HG03575 (cell line): ENCODE data around the gene ZNF45.
"Not testable (repeated sequence)": the region's sequence is repeated elsewhere in the genome, so short reads cannot be mapped to it uniquely, and the experiment has no call there.

Experiments
- ATAC-seq: cut with Tn5 transposase; IDR thresholded peaks from one replicate; pipeline ENCODE4 v1.9.1; 2021; ENCODE audit not compliant: unreplicated experiment, insufficient number of reproducible peaks, low FRiP score; ENCODE audit errors: extremely low read depth

ZNF45 gene

DNA sequence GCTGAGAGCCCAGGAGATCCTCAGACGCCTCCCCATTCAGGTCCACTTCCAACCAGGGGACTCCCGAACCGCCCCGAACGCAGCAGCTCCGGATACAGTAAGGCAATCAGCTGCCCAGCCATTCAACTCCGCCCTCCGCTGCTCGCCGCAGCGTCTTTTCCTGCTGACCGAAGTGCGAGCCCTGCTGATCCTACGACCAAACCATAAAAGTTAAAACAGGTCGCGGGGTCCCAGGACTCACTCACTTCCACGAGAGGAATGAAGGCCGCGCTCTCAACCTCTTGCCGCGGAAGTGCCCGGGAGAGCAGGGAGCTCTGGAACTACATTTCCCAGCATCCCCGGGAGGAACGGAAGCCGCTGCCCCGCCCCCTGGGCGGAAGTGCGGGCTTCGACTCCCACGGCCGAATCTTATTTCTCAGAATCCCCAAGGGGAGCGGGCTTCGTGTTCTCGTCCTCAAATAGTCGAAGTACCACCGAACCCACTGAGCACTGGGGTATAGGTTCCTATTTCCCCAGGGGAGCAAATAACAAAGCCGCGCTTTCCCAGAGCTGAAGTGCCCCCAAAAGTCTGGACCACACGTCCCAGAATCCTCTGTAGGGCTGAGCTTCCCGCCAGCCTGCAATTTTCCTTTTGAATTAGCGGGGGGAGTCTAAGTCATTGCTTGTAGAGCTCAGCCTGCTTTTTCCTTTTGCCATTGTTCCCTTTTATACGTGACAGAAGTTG is at the start of gene ZNF45:
Gene ZNF45 (minus strand): TSS at position 298 of the 724 bp plus-strand sequence. CDS start 13,097 bp downstream, outside the sequence.
- no peak for ATAC-seq

GRCh38 chr19:43984687-43985000 is 49.6 kb upstream of the ZNF45 start:
- ATAC-seq: no peak

GRCh38 chr19:43983912-43984686 is 49.0 kb upstream of the ZNF45 start, which contains the start of gene ZNF155:
Gene ZNF155 (plus strand): TSS chr19:43984188. CDS start chr19:43988544, 4,356 bp downstream.
- ATAC-seq: no peak

DNA sequence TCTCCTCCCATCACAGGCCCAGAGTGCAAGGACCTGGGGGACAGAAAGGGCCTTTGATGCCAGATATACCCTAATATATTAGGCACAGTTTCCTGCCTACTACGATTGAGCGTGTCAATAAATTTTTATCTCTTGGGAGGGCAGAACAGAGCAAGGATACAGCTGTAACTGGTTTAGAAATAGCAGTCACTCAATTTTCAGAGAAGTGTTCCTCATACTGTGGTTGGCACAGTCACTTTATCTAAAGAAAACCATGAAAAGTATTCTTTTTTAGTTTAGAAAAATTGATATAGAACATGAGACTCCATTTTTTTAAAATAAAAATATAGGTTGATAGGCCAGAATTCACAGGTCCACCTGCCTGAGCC is 48.4 kb upstream of the ZNF45 start:
- no peak for ATAC-seq

GRCh38 chr19:43976732-43977131 is 41.6 kb upstream of the ZNF45 start:
- no peak for ATAC-seq

GRCh38 chr19:43966079-43966694 is 31.1 kb upstream of the ZNF45 start:
- ATAC-seq: no peak

- no peak for ATAC-seq
Measured at GRCh38 chr19:43960411-43960810, 25.3 kb upstream of the ZNF45 start.

GRCh38 chr19:43957891-43958290 is 22.8 kb upstream of the ZNF45 start:
- no peak for ATAC-seq

- no peak for ATAC-seq
Measured at GRCh38 chr19:43956827-43957226, 21.7 kb upstream of the ZNF45 start.

- no peak for ATAC-seq
Measured at GRCh38 chr19:43950834-43951645, 16.0 kb upstream of the ZNF45 start, which contains the start of gene ZNF221. Gene ZNF221 (plus strand): TSS chr19:43951228. CDS start chr19:43962727, 11,499 bp downstream.

DNA sequence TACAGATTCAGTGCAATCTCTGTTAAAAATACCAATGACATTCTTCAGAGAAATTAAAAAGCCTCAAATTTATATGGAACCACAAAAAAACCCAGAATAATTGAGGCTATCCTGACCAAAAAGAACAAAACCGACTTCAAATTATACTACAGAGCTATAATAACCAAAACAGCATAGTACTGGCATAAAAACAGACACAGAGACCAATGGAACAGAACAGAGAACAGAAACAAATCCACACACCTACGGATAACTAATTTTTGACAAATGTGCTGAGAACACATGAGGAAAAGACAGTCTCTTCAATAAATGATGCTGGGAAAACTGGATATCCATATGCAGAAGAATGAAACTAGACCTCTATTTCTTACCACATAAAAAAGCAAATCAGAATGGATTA is 14.7 kb upstream of the ZNF45 start:
- ATAC-seq: not testable (repeated sequence)

DNA sequence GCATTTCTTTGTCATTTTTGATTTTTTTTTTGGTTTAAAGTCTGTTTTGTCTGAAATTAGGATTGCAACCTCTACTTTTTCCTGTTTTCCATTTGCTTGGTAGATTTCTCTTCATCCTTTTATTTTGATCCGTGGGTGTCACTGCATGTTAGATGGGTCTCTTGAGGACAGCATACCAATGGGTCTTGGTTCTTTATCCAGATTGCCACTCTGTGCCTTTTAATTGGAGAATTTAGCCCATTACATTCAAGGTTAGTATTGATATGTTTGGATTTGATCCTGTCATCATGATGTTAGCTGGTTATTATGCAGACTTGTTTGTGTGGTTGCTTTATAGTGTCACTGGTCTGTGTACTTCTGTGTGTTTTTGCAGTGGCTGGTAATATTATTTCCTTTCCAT is 12.3 kb upstream of the ZNF45 start:
- ATAC-seq: not testable (repeated sequence)

DNA sequence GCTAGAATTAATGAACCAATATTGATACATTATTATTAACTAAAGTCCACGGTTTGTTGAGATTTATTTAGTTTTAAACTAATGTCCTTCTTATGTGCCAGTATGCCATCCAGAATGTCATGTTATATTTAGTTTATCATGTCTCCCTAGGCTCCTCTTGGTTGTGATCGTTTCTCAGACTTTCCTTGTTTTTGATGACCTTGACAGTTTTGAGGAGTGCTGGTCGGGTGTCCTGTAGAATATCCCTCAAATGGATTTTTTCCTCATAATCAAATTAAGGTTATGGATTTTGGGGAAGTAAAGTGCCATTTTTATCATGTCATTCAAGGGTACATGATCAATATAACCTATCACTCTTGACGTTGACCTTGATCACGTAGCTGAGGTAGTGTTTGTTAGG is 6.1 kb upstream of the ZNF45 start:
- no peak for ATAC-seq

DNA sequence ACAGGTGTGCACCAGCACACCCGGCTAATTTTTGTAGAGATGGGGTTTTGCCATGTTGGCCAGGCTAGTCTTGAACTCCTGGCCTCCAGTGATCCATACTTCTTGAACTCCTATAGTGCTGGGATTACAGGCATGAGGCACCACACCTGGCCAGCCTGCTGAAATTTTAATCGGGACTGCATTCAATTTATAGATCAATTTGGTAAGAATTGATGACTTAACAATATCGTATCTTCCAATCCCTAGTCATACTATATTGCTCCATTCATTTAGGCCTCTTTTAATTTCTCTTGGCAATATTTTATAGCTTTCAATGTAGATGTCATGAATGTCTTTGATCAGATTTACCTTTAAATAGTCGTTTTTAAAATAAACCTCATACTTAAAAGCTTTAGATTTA is 5.6 kb upstream of the ZNF45 start:
- no peak for ATAC-seq

DNA sequence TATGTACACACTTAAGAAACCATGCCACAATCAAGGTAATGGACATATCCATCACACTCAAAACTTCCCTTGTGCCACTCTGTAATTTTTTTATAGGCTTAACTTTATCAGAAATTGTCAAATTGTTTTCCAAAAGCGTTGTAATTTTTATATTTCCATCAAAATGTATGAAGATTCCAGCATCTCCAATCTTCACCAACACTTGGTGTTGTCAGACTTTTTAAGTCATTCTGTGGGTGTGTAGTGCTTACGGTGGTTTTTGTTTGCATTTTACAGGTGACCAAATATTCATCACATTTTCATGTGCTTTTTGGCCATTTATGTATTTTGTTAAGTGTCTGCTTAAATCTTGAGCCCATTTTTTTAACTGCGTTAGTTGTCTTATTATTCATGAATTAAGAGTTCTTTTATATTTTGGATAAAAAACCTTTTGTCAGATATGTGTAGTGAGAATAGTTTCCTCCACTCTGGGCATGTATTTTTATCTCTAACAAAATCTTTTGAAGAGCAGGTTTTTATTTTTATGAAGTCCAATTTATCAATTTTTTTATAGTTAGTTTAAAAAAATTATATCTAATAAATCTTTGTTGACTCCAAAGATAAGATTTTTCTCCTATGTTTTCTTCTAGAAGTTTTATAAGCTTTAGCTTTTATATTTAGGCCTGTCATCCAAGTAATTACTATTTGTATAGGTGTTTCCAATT is 4.6 kb upstream of the ZNF45 start:
- ATAC-seq: no peak

DNA sequence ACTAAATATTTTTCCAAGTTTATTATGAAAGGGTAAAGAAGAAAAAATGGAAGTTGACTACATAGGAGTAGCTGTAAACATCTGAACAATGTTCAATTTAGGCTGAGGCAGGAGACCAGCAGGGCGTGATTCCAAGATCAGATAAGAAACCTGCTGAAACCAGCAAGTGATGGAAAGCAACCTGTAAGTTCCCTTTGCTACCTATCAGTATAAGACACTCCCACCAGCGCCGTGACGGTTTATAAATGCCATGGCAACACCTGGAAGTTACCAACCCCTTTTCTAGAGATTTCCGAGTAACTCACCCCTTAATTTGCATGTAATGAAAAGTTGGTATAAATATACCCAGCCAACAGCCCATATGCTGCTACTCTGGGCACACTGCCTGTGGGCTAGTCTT is 1.1 kb upstream of the ZNF45 start:
- no peak for ATAC-seq

DNA sequence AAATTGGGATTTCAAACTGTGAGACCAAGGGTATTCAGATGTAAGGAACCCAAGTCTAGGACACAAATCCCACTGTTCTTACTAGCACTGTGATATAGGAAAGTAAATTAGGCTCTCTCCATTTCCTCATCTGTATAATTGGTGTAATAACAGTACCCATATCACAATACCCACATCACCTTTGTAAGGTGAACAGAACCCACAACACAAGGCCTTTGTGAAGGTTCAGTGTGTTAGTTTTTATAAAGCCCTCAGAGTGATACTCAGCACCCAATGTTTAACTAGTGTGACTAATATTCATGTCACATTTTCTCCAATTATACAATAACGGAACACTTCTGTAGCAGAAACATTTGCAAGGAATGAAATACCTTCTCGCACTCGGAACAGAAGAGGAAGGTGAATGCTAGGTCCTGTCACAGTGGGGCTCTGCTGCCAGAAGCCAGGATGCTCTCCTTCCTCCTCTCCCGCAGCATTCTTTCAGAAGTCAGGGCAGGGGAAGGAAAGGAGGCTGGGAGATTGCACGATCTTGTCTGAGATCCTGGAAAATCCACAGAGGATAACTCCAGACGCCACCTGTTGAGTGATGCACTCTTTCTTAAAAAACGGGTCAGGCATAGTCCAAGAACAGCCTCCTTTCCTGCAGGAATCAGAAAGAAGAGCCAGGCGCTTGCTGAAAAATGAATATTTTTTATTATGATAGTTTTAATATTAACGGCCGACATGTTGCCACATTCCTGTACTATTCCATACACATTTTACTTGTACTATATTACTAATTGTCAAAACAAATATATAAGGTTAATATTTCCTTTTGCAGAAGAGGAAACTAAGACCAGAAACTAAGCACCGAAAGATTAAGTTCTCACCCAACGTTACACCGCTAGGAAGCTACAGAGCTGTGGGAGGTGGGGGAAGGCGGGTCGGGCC is 762 bp downstream of the ZNF45 start:
- no peak for ATAC-seq

- no peak for ATAC-seq
Measured at GRCh38 chr19:43928820-43929219, 6.3 kb downstream of the ZNF45 start.
